H1 (cell line): Measurements from ENCODE around the gene DLG5. TPM values are rescaled to one million over a fixed set of nuclear protein-coding genes. Genes with fewer than 3 reads are reported as not detected.

Source experiments
- CTCF ChIA-PET: fragments of 300-600 bp; sonication (Branson Sonifier 250); formaldehyde crosslinking; loops from one replicate; lab custom pipeline; 2021; ENCODE audit not compliant: partially characterized antibody; lab: Charles Lee
- POLR2A ChIA-PET: fragments of 300-600 bp; sonication (Branson Sonifier 250); formaldehyde crosslinking; loops from one replicate; lab custom pipeline; 2021; ENCODE audit warnings: inconsistent platforms; ENCODE audit not compliant: partially characterized antibody; lab: Charles Lee
- DNase-seq, 2 experiments: peaks; one replicate each; pipeline versions ENCODE4 v3.0.0 to v3.0.0-alpha.2; 2010 to 2022; ENCODE audit warnings: low spot score in 2 of 2, low read depth in 1 of 2, mixed read lengths in 1 of 2
- FAIRE-seq: peaks from 2 replicates; lab custom pipeline; 2011; peaks lifted over from hg19 to GRCh38; lab: Jason Lieb, UNC
- H2AFZ ChIP-seq: 2 replicates; pipeline ENCODE4 v1.8.1; 2012; ENCODE audit warnings: low read length, inconsistent platforms
- H2AK5ac ChIP-seq: 2 replicates; pipeline ENCODE4 v1.6.1; 2013; ENCODE audit warnings: low read depth, low read length
- H2BK120ac ChIP-seq: replicated peaks from 2 replicates; pipeline ENCODE3; 2013; ENCODE audit warnings: low read depth, low read length, inconsistent platforms
- H2BK12ac ChIP-seq: 2 replicates; pipeline ENCODE4 v1.6.1; 2013; ENCODE audit warnings: low read depth, low read length
- H2BK15ac ChIP-seq: 2 replicates; pipeline ENCODE4 v1.6.1; 2013; ENCODE audit warnings: low read length
- H2BK20ac ChIP-seq: 2 replicates; pipeline ENCODE4 v1.6.1; 2013; ENCODE audit warnings: low read length
- H2BK5ac ChIP-seq: 2 replicates; pipeline ENCODE4 v1.6.1; 2013; ENCODE audit warnings: low read depth, low read length
- H3K14ac ChIP-seq: 2 replicates; pipeline ENCODE4 v1.6.1; 2013; ENCODE audit warnings: inconsistent platforms; ENCODE audit not compliant: insufficient read length
- H3K18ac ChIP-seq: 2 replicates; pipeline ENCODE4 v1.6.1; 2013; ENCODE audit warnings: low read length; ENCODE audit errors: extremely low read depth
- H3K23ac ChIP-seq: 2 replicates; pipeline ENCODE4 v1.6.1; 2013; ENCODE audit warnings: inconsistent platforms; ENCODE audit not compliant: insufficient read length
- H3K23me2 ChIP-seq: 2 replicates; pipeline ENCODE4 v1.6.1; 2013; ENCODE audit warnings: low read depth, low read length
- H3K27ac ChIP-seq: 2 replicates; pipeline ENCODE4 v1.6.1; 2011; ENCODE audit warnings: low read depth, low read length, inconsistent platforms
- H3K27me3 ChIP-seq, 4 experiments: replicated peaks in 1 of 4; 1 replicate in 1 of 4; 2 replicates in 3 of 4; pipeline versions ENCODE4 v1.6.1 to v1.8.1; 2011 to 2013; ENCODE audit warnings: low read length in 3 of 4, mild to moderate bottlenecking in 3 of 4, inconsistent platforms in 2 of 4, mixed read lengths in 2 of 4, moderate library complexity in 1 of 4; ENCODE audit not compliant: control insufficient read depth in 3 of 4, insufficient read depth in 3 of 4; ENCODE audit errors: extremely low read depth in 1 of 4
- H3K36me3 ChIP-seq, 4 experiments: 2 replicates each; pipeline versions ENCODE4 v1.6.1 to v1.8.1; 2011 to 2013; ENCODE audit warnings: mild to moderate bottlenecking in 4 of 4, low read length in 3 of 4, moderate library complexity in 2 of 4, control low read depth in 1 of 4, inconsistent platforms in 1 of 4; ENCODE audit not compliant: insufficient read depth in 4 of 4, control insufficient read depth in 2 of 4
- H3K4ac ChIP-seq: replicated peaks from 2 replicates; pipeline ENCODE3; 2013; ENCODE audit warnings: low read length, low read depth, mixed read lengths, inconsistent platforms; ENCODE audit not compliant: insufficient read length
- H3K4me1 ChIP-seq, 4 experiments: replicated peaks in 1 of 4; 1 replicate in 1 of 4; 2 replicates in 3 of 4; pipeline versions ENCODE4 v1.6.1 to v1.8.1; 2011 to 2013; ENCODE audit warnings: low read length in 3 of 4, inconsistent platforms in 2 of 4, mixed read lengths in 1 of 4; ENCODE audit not compliant: insufficient read depth in 4 of 4, control insufficient read depth in 3 of 4
- H3K4me2 ChIP-seq, 2 experiments: 2 replicates each; pipeline versions ENCODE4 v1.6.1 to v1.8.1; 2011 to 2013; ENCODE audit warnings: low read depth in 2 of 2, low read length in 2 of 2, control low read depth in 1 of 2, inconsistent platforms in 1 of 2, mild to moderate bottlenecking in 1 of 2; ENCODE audit not compliant: insufficient read depth in 1 of 2
- H3K4me3 ChIP-seq, 4 experiments: fragments of 200-600, 300-600 bp in 1 of 4; sonication (generic), shearing (Covaris generic), sonication (Bioruptor Twin) in 1 of 4; 2 replicates each; pipeline versions ENCODE4 v1.5.1 to v1.8.1; 2011 to 2016; ENCODE audit warnings: low read length in 4 of 4, low read depth in 3 of 4, control low read depth in 2 of 4, inconsistent platforms in 2 of 4, mild to moderate bottlenecking in 2 of 4, mixed read lengths in 1 of 4, moderate library complexity in 1 of 4; ENCODE audit not compliant: insufficient read depth in 2 of 4; ENCODE audit errors: extremely low read depth in 1 of 4
- H3K56ac ChIP-seq: replicated peaks from 2 replicates; pipeline ENCODE3; 2013; ENCODE audit warnings: low read depth, mild to moderate bottlenecking, mixed read lengths, low read length, inconsistent platforms; ENCODE audit not compliant: insufficient read length
- H3K79me1 ChIP-seq: 2 replicates; pipeline ENCODE4 v1.6.1; 2013; ENCODE audit warnings: low read depth, low read length, control low read depth
- H3K79me2 ChIP-seq, 2 experiments: 2 replicates each; pipeline versions ENCODE4 v1.6.1 to v1.8.1; 2012 to 2013; ENCODE audit warnings: low read length in 2 of 2, mild to moderate bottlenecking in 2 of 2, inconsistent platforms in 1 of 2; ENCODE audit not compliant: insufficient read depth in 2 of 2, control insufficient read depth in 1 of 2
- H3K9ac ChIP-seq, 4 experiments: replicated peaks in 1 of 4; 1 replicate in 1 of 4; 2 replicates in 3 of 4; pipeline versions ENCODE4 v1.6.1 to v1.8.1; 2011 to 2013; ENCODE audit warnings: low read depth in 3 of 4, low read length in 3 of 4, control low read depth in 2 of 4, mild to moderate bottlenecking in 2 of 4, moderate library complexity in 2 of 4, inconsistent platforms in 1 of 4; ENCODE audit errors: extremely low read depth in 1 of 4
- H3K9me3 ChIP-seq, 2 experiments: 2 replicates each; pipeline versions ENCODE4 v1.6.1 to v1.8.1; 2012 to 2013; ENCODE audit warnings: mild to moderate bottlenecking in 2 of 2, moderate library complexity in 2 of 2, control low read depth in 1 of 2, inconsistent platforms in 1 of 2, low read depth in 1 of 2, low read length in 1 of 2, mixed read lengths in 1 of 2; ENCODE audit not compliant: insufficient read depth in 2 of 2
- H4K20me1 ChIP-seq, 2 experiments: replicated peaks in 1 of 2; 2 replicates each; pipeline versions ENCODE3 to v1.8.1; 2011 to 2013; ENCODE audit warnings: inconsistent platforms in 2 of 2, low read length in 2 of 2, mild to moderate bottlenecking in 1 of 2; ENCODE audit not compliant: insufficient read depth in 2 of 2, control insufficient read depth in 1 of 2
- H4K5ac ChIP-seq: 2 replicates; pipeline ENCODE4 v1.6.1; 2013; ENCODE audit warnings: low read length, low read depth, mixed read lengths, inconsistent platforms; ENCODE audit not compliant: insufficient read length
- H4K8ac ChIP-seq: 2 replicates; pipeline ENCODE4 v1.8.0; 2013; ENCODE audit warnings: mild to moderate bottlenecking, moderate library complexity, low read length, inconsistent platforms; ENCODE audit not compliant: insufficient read depth; ENCODE audit errors: extremely low read depth
- H4K91ac ChIP-seq: replicated peaks from 2 replicates; pipeline ENCODE3; 2013; ENCODE audit warnings: low read length, mixed read lengths, inconsistent platforms; ENCODE audit not compliant: insufficient read length
- JUN ChIP-seq: IDR thresholded peaks from 2 replicates; pipeline ENCODE4 v1.6.1; 2011; ENCODE audit warnings: low read depth, mild to moderate bottlenecking, improper control_type of control experiment, low read length
- KDM4A ChIP-seq: IDR thresholded peaks from one replicate; pipeline ENCODE4 v1.7.1; 2012; ENCODE audit warnings: low read depth, mild to moderate bottlenecking, moderate library complexity, low read length, inconsistent platforms; ENCODE audit not compliant: severe bottlenecking
- MAX ChIP-seq: IDR thresholded peaks from 2 replicates; pipeline ENCODE4 v1.6.1; 2012; ENCODE audit warnings: inconsistent platforms
- PHF8 ChIP-seq: fragments of 200-600 bp; sonication (generic); conservative IDR thresholded peaks from 2 replicates; pipeline ENCODE4 v1.7.1; 2012; ENCODE audit warnings: low read depth, mild to moderate bottlenecking, inconsistent platforms, low read length, moderate library complexity
- POU5F1 ChIP-seq: IDR thresholded peaks from 2 replicates; pipeline ENCODE4 v1.6.1; 2011; ENCODE audit warnings: low read depth, mild to moderate bottlenecking, low read length, moderate library complexity
- RAD21 ChIP-seq, 2 experiments: IDR thresholded peaks in 1 of 2; conservative IDR thresholded peaks in 1 of 2; 2 replicates each; pipeline ENCODE4 v1.6.1; 2011; ENCODE audit warnings: low read depth in 2 of 2, low read length in 2 of 2, improper control_type of control experiment in 1 of 2, inconsistent platforms in 1 of 2, mild to moderate bottlenecking in 1 of 2, moderate library complexity in 1 of 2
- RBBP5 ChIP-seq: IDR thresholded peaks from 2 replicates; pipeline ENCODE4 v1.7.1; 2012; ENCODE audit warnings: low read depth, mild to moderate bottlenecking, inconsistent platforms, low read length, moderate library complexity, borderline replicate concordance
- WGBS, 2 experiments: shearing (Covaris generic) in 1 of 2; methylation state at CpG; one replicate each; pipeline versions ENCODE4 v1.1.6 to v1.1.7; 2013 to 2015; ENCODE audit warnings: low lambda C conversion rate in 2 of 2, mixed read lengths in 2 of 2, inconsistent platforms in 1 of 2, low coverage in 1 of 2, missing lambda C conversion rate in 1 of 2; ENCODE audit not compliant: insufficient replicate concordance in 2 of 2, insufficient coverage in 1 of 2, insufficient read length in 1 of 2; ENCODE audit errors: extremely low coverage in 1 of 2, missing lambda C conversion rate in 1 of 2; 5-methylcytosine and 5-hydroxymethylcytosine counted together
- long read RNA-seq, 2 experiments: library from RNA in 1 of 2; library from capped mRNA in 1 of 2; stranded (forward); transcript quantifications; one replicate each; pipeline ENCODE4 v2.0.0, GENCODE V29; 2021; ENCODE audit warnings: inconsistent platforms in 1 of 2
- polyA minus RNA-seq, 3 experiments: library from RNA; depleted of rRNA, polyadenylated mRNA; stranded (reverse); fragments of >200 nt; gene quantifications; 1 replicate in 2 of 3; 2 replicates in 1 of 3; pipeline ENCODE4 v1.2.3, GENCODE V29; 2011
- polyA plus RNA-seq, 7 experiments: library from polyadenylated mRNA; depleted of rRNA in 3 of 7; stranded (reverse) in 5 of 7; unstranded in 2 of 7; fragments of >200 nt in 5 of 7; fragments of 200-250 nt in 2 of 7; gene quantifications; 1 replicate in 5 of 7; 2 replicates in 1 of 7; 4 replicates in 1 of 7; pipeline versions ENCODE4 v1.2.1 to v1.2.3, GENCODE V29; 2011 to 2013; ENCODE audit warnings: missing spikeins in 2 of 7, mixed read lengths in 2 of 7
- total RNA-seq: library from RNA; stranded (reverse); fragmentation: NEBNext Ultra II Directional; extraction: Animal tissue kit (Norgen Biotek cat#: 25700); gene quantifications from 2 replicates; pipeline ENCODE4 v1.2.1, GENCODE V29; 2021

DLG5 gene
- total RNA-seq (71.4 and 71.8 TPM in 2 replicates), polyA plus RNA-seq (2011; rRNA removed) (15.6 and 31.4 TPM in 2 replicates), polyA minus RNA-seq (2011; rRNA and poly(A)+ RNA removed) (36.3 and 52.4 TPM in 2 replicates)
- polyA plus RNA-seq (2011; cell fraction: cytosol; rRNA removed) = 29.7 TPM
- 105 TPM for polyA plus RNA-seq (2011; cell fraction: nucleus; rRNA removed)
- 37.5 to 47.2 TPM (median 44.9 TPM) in 4 replicates for polyA plus RNA-seq (2012, experiment 1 of 2)
- polyA plus RNA-seq (2012, experiment 2 of 2) = 14.3 TPM
- 33.3 TPM for polyA plus RNA-seq (2013, experiment 1 of 2)
- polyA plus RNA-seq (2013, experiment 2 of 2) = 32.1 TPM
- 34.0 TPM for polyA minus RNA-seq (2011; cell fraction: cytosol; rRNA and poly(A)+ RNA removed)
- polyA minus RNA-seq (2011; cell fraction: nucleus; rRNA and poly(A)+ RNA removed) = 45.7 TPM
- long read RNA-seq, experiment 1, partial matches to known transcripts = 7 of 25 reads
- long read RNA-seq, experiment 1, other reads (novel, unspliced or antisense) = 18 of 25 reads
- long read RNA-seq, experiment 2, partial matches to known transcripts = 0 of 2 reads
- long read RNA-seq, experiment 2, other reads (novel, unspliced or antisense) = 2 of 2 reads

DNA sequence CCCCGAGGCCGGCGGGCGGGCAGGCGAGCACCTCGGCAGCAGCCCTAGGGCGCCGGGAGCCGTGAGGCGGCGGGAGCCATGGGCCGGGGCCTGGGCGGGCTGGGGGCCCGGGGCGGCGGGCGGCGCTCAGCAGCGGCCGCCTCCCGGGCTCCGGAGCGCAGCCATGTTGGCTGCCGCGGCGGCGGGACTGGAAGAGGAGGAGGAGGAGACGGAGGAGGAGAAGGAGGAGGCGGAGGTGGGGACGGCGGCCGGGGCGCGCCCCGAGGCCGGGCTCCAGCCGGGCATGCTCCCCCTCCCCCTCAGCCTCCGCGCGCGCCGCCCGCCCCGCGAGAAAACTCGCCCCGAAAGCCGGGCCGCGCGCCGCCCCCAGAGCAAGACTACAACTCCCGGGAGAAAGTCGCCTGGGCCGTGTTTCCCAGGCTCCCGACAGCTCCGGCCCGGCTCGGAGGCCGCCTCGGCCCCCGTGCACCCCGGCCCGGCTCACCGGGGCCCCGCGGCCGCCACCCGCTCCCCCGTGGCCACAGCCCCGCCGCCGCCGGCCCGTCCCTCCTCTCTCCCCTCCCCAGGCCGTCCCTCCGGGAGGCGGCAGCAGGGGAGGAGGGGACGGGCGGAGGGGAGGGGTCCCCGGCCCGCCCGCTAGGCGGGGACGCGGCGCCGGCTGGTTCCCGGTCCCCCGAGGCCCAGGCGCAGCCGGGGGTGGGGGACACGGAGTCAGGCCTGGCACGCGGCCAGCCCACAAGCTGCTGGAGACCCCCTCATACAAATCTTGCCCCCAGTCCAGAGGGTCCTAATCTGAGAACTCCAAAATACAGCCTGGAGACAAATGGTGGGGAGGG lies at the start of gene DLG5:
Gene DLG5, minus strand, starts transcription at position 190 of the 836 bp plus-strand sequence. CDS start 235 bp downstream, outside the sequence.
- Histone ChIP-seq H3K27me3 (peaks cover 0 to 4% (median 2%) of the 10 kb centered on the region in 4 experiments; a peak in 1 of 7 replicates), H3K36me3 (no peaks in the 10 kb centered on the region; a peak in 1 of 8 replicates), H3K4me2 (peak within 1 kb of the TSS; percentile 60 to 93), H4K20me1 (peaks cover 2 to 10% of the 10 kb centered on the region in 2 experiments), H2AFZ (peak within 1 kb of the TSS; percentile 77), H3K23me2 (peaks cover 8% of the 10 kb centered on the region), H2BK12ac (peak within 1 kb of the TSS; percentile 75; the same call in 1 of the 2 replicates), H3K79me2 (peaks cover 14 to 40% of the 10 kb centered on the region in 2 experiments; a peak in 3 of 4 replicates), H3K23ac (no peak within 1 kb of the TSS), H3K18ac (peak within 1 kb of the TSS; percentile 99), H2BK15ac (peak within 1 kb of the TSS; percentile 61; the same call in 1 of the 2 replicates), H4K91ac (peak within 1 kb of the TSS; percentile 31), H3K4me3 (peak within 1 kb of the TSS; percentile 59 to 83 (median 80)), H3K79me1 (peaks cover 9% of the 10 kb centered on the region), H3K9me3 (no peaks in the 10 kb centered on the region), H2AK5ac (no peak within 1 kb of the TSS), H2BK5ac (peak within 1 kb of the TSS; percentile 88; the same call in 1 of the 2 replicates), H3K14ac (no peak within 1 kb of the TSS), H3K4ac (peak within 1 kb of the TSS; percentile 87), H3K9ac (peak within 1 kb of the TSS; percentile 24 to 94 (median 86)), H2BK20ac (no peak within 1 kb of the TSS), H4K8ac (peak within 1 kb of the TSS; percentile 83), H3K56ac (no peak within 1 kb of the TSS), H2BK120ac (no peak within 1 kb of the TSS), H3K4me1 (peaks cover 5 to 19% (median 8%) of the 10 kb centered on the region in 4 experiments), H4K5ac (peak within 1 kb of the TSS; percentile 96), H3K27ac (peak within 1 kb of the TSS; percentile 79; the same call in 1 of the 2 replicates)
- DNase-seq (peak in 1 of 2 experiments; percentile 68), FAIRE-seq (no peak)
- no CpG with 5 or more reads among the region's 95 CpGs for WGBS, 2 experiments
- ChIA-PET POLR2A (interaction anchor here (0.5 to 4.4 kb wide), 19 partner anchors 8 to 115 kb away, joined by 3 to 26 read pairs (median 4); no protein-coding TSS in a partner anchor), CTCF (interaction anchor here (0.9 to 4.8 kb wide), 17 partner anchors 8 to 68 kb away, joined by 3 to 22 read pairs (median 5); no protein-coding TSS in a partner anchor)
- TF ChIP-seq KDM4A = peak; percentile 28
- 0 out of 2 replicates have a peak, but pooled peaks have one; percentile 17 for TF ChIP-seq MAX
- peak; percentile 33 for TF ChIP-seq PHF8
- peak; percentile 8; the same call in 1 of the 2 replicates for TF ChIP-seq RBBP5
- no peak for TF ChIP-seq POU5F1
- peak in 1 of 2 experiments; percentile 5; a peak in 1 of 4 replicates for TF ChIP-seq RAD21 (IDR thresholded peaks at IDR 0.05 in 1 of 2, conservative IDR thresholded peaks at IDR 0.05 in 1 of 2; ENCODE audit: low read depth in 2 of 2, low read length in 2 of 2)
- no peak for TF ChIP-seq JUN
